OCI-LY1 (cell line): ENCODE measurements around the gene GIT2.

Source experiments
- H2AFZ ChIP-seq: fragments of 200-600 bp; sonication (generic), shearing (Covaris generic); 2 replicates; pipeline ENCODE4 v1.6.0; 2014; ENCODE audit warnings: antibody characterized with exemption, mild to moderate bottlenecking, low read length
- H3F3A ChIP-seq: fragments of 200-600 bp; sonication (generic), shearing (Covaris generic); 2 replicates; pipeline ENCODE4 v1.6.0; 2014; ENCODE audit warnings: mild to moderate bottlenecking, antibody characterized with exemption, low read length, moderate library complexity; ENCODE audit not compliant: insufficient read depth
- H3K27ac ChIP-seq: fragments of 200-600 bp; sonication (generic); 2 replicates; pipeline ENCODE4 v1.5.1; 2014; ENCODE audit warnings: low read length, mixed run types, mild to moderate bottlenecking, low read depth; ENCODE audit not compliant: poor library complexity, severe bottlenecking
- H3K27me3 ChIP-seq: fragments of 200-600 bp; sonication (generic); 2 replicates; pipeline ENCODE4 v1.6.0; 2014; ENCODE audit warnings: antibody characterized with exemption, mild to moderate bottlenecking, low read length, moderate library complexity; ENCODE audit not compliant: insufficient read depth
- H3K36me3 ChIP-seq: fragments of 200-600 bp; sonication (generic); 2 replicates; pipeline ENCODE4 v1.6.1; 2014; ENCODE audit warnings: mild to moderate bottlenecking, antibody characterized with exemption, low read length, moderate library complexity, mixed read lengths; ENCODE audit not compliant: insufficient read depth
- H3K4me1 ChIP-seq: fragments of 200-600 bp; sonication (generic); 2 replicates; pipeline ENCODE4 v1.5.1; 2014; ENCODE audit warnings: mild to moderate bottlenecking, low read length, moderate library complexity; ENCODE audit not compliant: insufficient read depth, severe bottlenecking
- H3K4me2 ChIP-seq: fragments of 200-600 bp; sonication (generic), shearing (Covaris generic); 2 replicates; pipeline ENCODE4 v1.6.1; 2014; ENCODE audit warnings: low read length
- H3K4me3 ChIP-seq: fragments of 200-600 bp; sonication (generic); 2 replicates; pipeline ENCODE4 v1.5.1; 2014; ENCODE audit warnings: low read length, low read depth, mild to moderate bottlenecking, mixed read lengths; ENCODE audit not compliant: poor library complexity, severe bottlenecking
- H3K79me2 ChIP-seq: fragments of 200-600 bp; shearing (Covaris generic); 2 replicates; pipeline ENCODE4 v1.6.1; 2016; ENCODE audit warnings: mixed run types, low read length, mixed read lengths; ENCODE audit not compliant: insufficient read depth
- H3K9ac ChIP-seq: fragments of 200-600 bp; sonication (generic), shearing (Covaris generic); 2 replicates; pipeline ENCODE4 v1.6.1; 2014; ENCODE audit warnings: mild to moderate bottlenecking, low read length, mixed read lengths
- H3K9me2 ChIP-seq: fragments of 200-600 bp; sonication (generic), shearing (Covaris generic); 2 replicates; pipeline ENCODE4 v1.6.1; 2014; ENCODE audit warnings: low read depth, mild to moderate bottlenecking, low read length, mixed read lengths
- H3K9me3 ChIP-seq: fragments of 200-600 bp; shearing (Covaris generic); 2 replicates; pipeline ENCODE4 v1.6.1; 2014; ENCODE audit warnings: low read length, mixed read lengths
- H4K20me1 ChIP-seq: fragments of 200-600 bp; sonication (generic), shearing (Covaris generic); 2 replicates; pipeline ENCODE4 v1.6.0; 2016; ENCODE audit warnings: mild to moderate bottlenecking, low read length; ENCODE audit not compliant: insufficient read depth
- CTCF ChIP-seq: fragments of 200-600 bp; sonication (generic), shearing (Covaris generic); IDR thresholded peaks from 2 replicates; pipeline ENCODE4 v1.5.1; 2017; ENCODE audit warnings: mild to moderate bottlenecking, antibody characterized with exemption, low read length, moderate library complexity, mixed read lengths
- EZH2 ChIP-seq: fragments of 200-600 bp; sonication (generic), shearing (Covaris generic); IDR thresholded peaks from 2 replicates; pipeline ENCODE4 v1.8.0; 2017; ENCODE audit warnings: borderline replicate concordance, mixed run types, mild to moderate bottlenecking, antibody characterized with exemption, low read length, moderate library complexity, mixed read lengths

Gene GIT2

GRCh38 chr12:109880043-109880931, 115.9 kb downstream of the GIT2 start, which contains the start of gene GLTP:
GLTP (minus strand) TSS chr12:109880541; CDS start chr12:109880374, 167 bp downstream.
- Histone ChIP-seq H2AFZ (no peak within 1 kb of the TSS), H3K27me3 (no peaks in the 10 kb centered on the region), H3K79me2 (no peaks in the 10 kb centered on the region), H4K20me1 (no peaks in the 10 kb centered on the region), H3K4me1 (peaks cover 22% of the 10 kb centered on the region), H3K4me3 (peak within 1 kb of the TSS; percentile 73), H3F3A (no peaks in the 10 kb centered on the region), H3K27ac (no peak within 1 kb of the TSS), H3K9ac (peak within 1 kb of the TSS; percentile 73), H3K9me3 (no peaks in the 10 kb centered on the region), H3K4me2 (peak within 1 kb of the TSS; percentile 94), H3K36me3 (no peaks in the 10 kb centered on the region), H3K9me2 (no peaks in the 10 kb centered on the region)
- no peak for TF ChIP-seq EZH2
- TF ChIP-seq CTCF: no peak
